SK-N-MC (cell line): ENCODE results near the gene LMNA.
A peak's percentile ranks its signal among the peaks of the same experiment; 100 is the strongest.
"Not testable (repeated sequence)": the region's sequence is repeated elsewhere in the genome, so short reads cannot be mapped to it uniquely, and the experiment has no call there.

ENCODE experiments used
- DNase-seq: peaks from one replicate; pipeline ENCODE4 v3.0.0-alpha.2; 2011; ENCODE audit warnings: low read depth, low spot score
- H3K27ac ChIP-seq: fragments of 200-600 bp; sonication (generic); 2 replicates; pipeline ENCODE4 v1.5.1; 2016; ENCODE audit warnings: mixed run types
- H3K36me3 ChIP-seq: fragments of 200-600 bp; sonication (generic); 2 replicates; pipeline ENCODE4 v1.6.1; 2017; ENCODE audit warnings: antibody characterized with exemption, low read length, mixed read lengths; ENCODE audit not compliant: insufficient read depth
- H3K4me3 ChIP-seq: fragments of 200-600 bp; sonication (generic); 2 replicates; pipeline ENCODE4 v1.5.1; 2016
- H3K9ac ChIP-seq: fragments of 200-600 bp; sonication (generic); 2 replicates; pipeline ENCODE4 v1.8.0; 2017; ENCODE audit warnings: mixed run types, mixed read lengths; ENCODE audit not compliant: insufficient read length
- H3K9me3 ChIP-seq: fragments of 200-600 bp; sonication (generic); 2 replicates; pipeline ENCODE4 v1.6.1; 2017; ENCODE audit warnings: low read depth, mild to moderate bottlenecking, antibody characterized with exemption, low read length, moderate library complexity, mixed read lengths
- EZH2 ChIP-seq: fragments of 200-600 bp; sonication (generic); IDR thresholded peaks from one replicate; pipeline ENCODE4 v1.6.1; 2017; ENCODE audit warnings: antibody characterized with exemption
- FOXP2 ChIP-seq: optimal IDR thresholded peaks from 2 replicates; pipeline ENCODE3; 2011; ENCODE audit warnings: mild to moderate bottlenecking, moderate library complexity; ENCODE audit not compliant: insufficient read depth; ENCODE audit errors: extremely low read length, control extremely low read depth
- POLR2AphosphoS5 ChIP-seq: IDR thresholded peaks from 2 replicates; pipeline ENCODE4 v1.6.1; 2012; ENCODE audit warnings: mild to moderate bottlenecking, low read depth, low read length, borderline replicate concordance

LMNA gene

GRCh38 chr1:156114101-156114918 is at the start of gene LMNA:
Gene LMNA, plus strand, starts transcription at chr1:156114711. Its CDS starts 208 bp downstream, at chr1:156114919.
- Histone ChIP-seq H3K4me3 (peak within 1 kb of the TSS; percentile 89), H3K27ac (peak within 1 kb of the TSS; percentile 96), H3K9ac (peak within 1 kb of the TSS; percentile 79), H3K9me3 (no peaks in the 10 kb centered on the region), H3K36me3 (no peaks in the 10 kb centered on the region)
- TF ChIP-seq FOXP2 (no peak), POLR2AphosphoS5 (peak; percentile 97), EZH2 (no peak)
- no peak for DNase-seq

- H3K9me3 ChIP-seq: no peaks in the 10 kb centered on the region
- no peak overlapping the region for H3K27ac ChIP-seq
- no peaks in the 10 kb centered on the region for H3K36me3 ChIP-seq
- no peak overlapping the region for H3K4me3 ChIP-seq
- no peak for TF ChIP-seq FOXP2
- no peak for TF ChIP-seq POLR2AphosphoS5
- TF ChIP-seq EZH2: no peak
- no peak for DNase-seq
- no peak overlapping the region for H3K9ac ChIP-seq
Observed at GRCh38 chr1:156065212-156065611, 49.3 kb upstream of the LMNA start.

GRCh38 chr1:156065871-156066270 is 48.6 kb upstream of the LMNA start:
- Histone ChIP-seq H3K27ac (no peak overlapping the region), H3K4me3 (no peak overlapping the region), H3K9me3 (no peaks in the 10 kb centered on the region), H3K9ac (no peak overlapping the region), H3K36me3 (no peaks in the 10 kb centered on the region)
- no peak for TF ChIP-seq EZH2
- no peak for TF ChIP-seq POLR2AphosphoS5
- no peak for TF ChIP-seq FOXP2
- no peak for DNase-seq

- H3K9ac ChIP-seq: no peak overlapping the region
- no peaks in the 10 kb centered on the region for H3K9me3 ChIP-seq
- H3K27ac ChIP-seq: no peak overlapping the region
- H3K4me3 ChIP-seq: no peak overlapping the region
- no peak for DNase-seq
- no peaks in the 10 kb centered on the region for H3K36me3 ChIP-seq
- TF ChIP-seq POLR2AphosphoS5: no peak
- no peak for TF ChIP-seq FOXP2
- TF ChIP-seq EZH2: no peak
Observed at GRCh38 chr1:156067262-156067661, 47.2 kb upstream of the LMNA start.

GRCh38 chr1:156069490-156070455 is 44.7 kb upstream of the LMNA start:
- H3K36me3 ChIP-seq: peaks cover 5% of the 10 kb centered on the region; the same call in 1 of the 2 replicates
- peak overlapping the region; percentile 54; the same call in 1 of the 2 replicates for H3K27ac ChIP-seq
- no peak for TF ChIP-seq EZH2
- no peak for TF ChIP-seq POLR2AphosphoS5
- no peak for TF ChIP-seq FOXP2
- no peak overlapping the region for H3K9ac ChIP-seq
- no peak for DNase-seq
- H3K9me3 ChIP-seq: no peaks in the 10 kb centered on the region
- H3K4me3 ChIP-seq: no peak overlapping the region

GRCh38 chr1:156070548-156070947 is 44.0 kb upstream of the LMNA start:
- no peak overlapping the region for H3K9ac ChIP-seq
- H3K36me3 ChIP-seq: peaks cover 12% of the 10 kb centered on the region
- no peak for TF ChIP-seq FOXP2
- TF ChIP-seq POLR2AphosphoS5: no peak
- TF ChIP-seq EZH2: no peak
- no peak overlapping the region for H3K4me3 ChIP-seq
- no peak for DNase-seq
- H3K27ac ChIP-seq: no peak overlapping the region
- H3K9me3 ChIP-seq: no peaks in the 10 kb centered on the region

- H3K9ac ChIP-seq, DNase-seq, H3K4me3 ChIP-seq, H3K9me3 ChIP-seq: not testable (repeated sequence)
- Histone ChIP-seq H3K36me3 (peaks cover 20% of the 10 kb centered on the region), H3K27ac (peak overlapping the region; percentile 93)
Observed at GRCh38 chr1:156071332-156071816, 43.1 kb upstream of the LMNA start.

GRCh38 chr1:156072251-156072650 is 42.3 kb upstream of the LMNA start:
- H3K27ac ChIP-seq: peak overlapping the region; percentile 93
- H3K36me3 ChIP-seq: peaks cover 29% of the 10 kb centered on the region
- H3K4me3 ChIP-seq: peak overlapping the region; percentile 51
- no peak for DNase-seq
- TF ChIP-seq FOXP2: no peak
- no peak for TF ChIP-seq EZH2
- TF ChIP-seq POLR2AphosphoS5: no peak
- peak overlapping the region; percentile 57 for H3K9ac ChIP-seq
- H3K9me3 ChIP-seq: no peaks in the 10 kb centered on the region
